Transverse colon (tissue), 4 donors: ENCODE data around the gene SESTD1. TPM values are rescaled to one million over a fixed set of nuclear protein-coding genes. Genes with fewer than 3 reads are reported as not detected.

Source experiments
- DNase-seq: peaks from one replicate; pipeline ENCODE4 v3.0.0-alpha.2; 2019
- H3K27ac ChIP-seq, 4 donors: fragments of 200-600 bp; sonication (generic); 2 replicates each; pipeline ENCODE4 v1.5.1; 2016 to 2018; ENCODE audit warnings: inconsistent platforms in 4 of 4
- H3K27me3 ChIP-seq: fragments of 200-600 bp; sonication (generic); 2 replicates; pipeline ENCODE4 v1.5.1; 2017; ENCODE audit warnings: inconsistent platforms
- H3K36me3 ChIP-seq, 4 donors: fragments of 200-600 bp; sonication (generic); 2 replicates each; pipeline ENCODE4 v1.5.1; 2017 to 2019; ENCODE audit warnings: inconsistent platforms in 4 of 4
- H3K4me1 ChIP-seq, 4 donors: fragments of 200-600 bp; sonication (generic); 2 replicates each; pipeline ENCODE4 v1.5.1; 2017 to 2020; ENCODE audit warnings: inconsistent platforms in 4 of 4
- H3K4me3 ChIP-seq, 4 donors: fragments of 200-600 bp; sonication (generic); 1 replicate in 1 of 4; 2 replicates in 3 of 4; pipeline versions ENCODE4 v1.5.1 to v1.6.1; 2017 to 2019; ENCODE audit warnings: inconsistent platforms in 4 of 4
- H3K9me3 ChIP-seq, 2 donors: fragments of 200-600 bp; sonication (generic); 2 replicates each; pipeline ENCODE4 v1.5.1; 2017 to 2019; ENCODE audit warnings: inconsistent platforms in 2 of 2
- EP300 ChIP-seq: sonication (generic); formaldehyde crosslinking; IDR thresholded peaks from one replicate; pipeline ENCODE4 v1.6.1; 2017; ENCODE audit warnings: antibody characterized with exemption, low read depth
- POLR2A ChIP-seq: fragments of 450-650 bp; IDR thresholded peaks from one replicate; pipeline ENCODE4 v1.6.1; 2016; ENCODE audit warnings: antibody characterized with exemption, mild to moderate bottlenecking, moderate library complexity
- POLR2AphosphoS5 ChIP-seq, 3 donors: sonication (generic); formaldehyde crosslinking; IDR thresholded peaks; one replicate each; pipeline ENCODE4 v1.6.1; 2016; ENCODE audit warnings: antibody characterized with exemption in 3 of 3
- whole genome bisulfite sequencing, 2 donors: methylation state at CpG; one replicate each; pipeline ENCODE4 v1.1.5; 2018; ENCODE audit warnings: low coverage in 1 of 2; 5-methylcytosine and 5-hydroxymethylcytosine counted together
- in situ Hi-C, 4 donors: fragments of 200-750 bp; cut with MboI; loops; one replicate each; pipeline versions ENCODE4 v1.15.0 to v1.15.1; 2017; ENCODE audit warnings: low sequenced_read_pairs in 3 of 4, low pct_ligation_motif_present in 1 of 4, low pct_unique_long_range_greater_than_20kb in 1 of 4
- intact Hi-C: fragments of 100-400 bp; cut with DNase I; formaldehyde crosslinking; loops from one replicate; pipeline ENCODE4 v1.15.1; 2023; ENCODE audit warnings: low total_unique reads
- total RNA-seq, 4 donors: library from RNA; depleted of rRNA; stranded (reverse); fragments of >200 nt; gene quantifications; one replicate each; pipeline ENCODE4 v1.1.0, GENCODE V29; 2016
- TF ChIP-seq, protein P1 (sequence below), 5 experiments: fragments of 200-600 bp in 3 of 5; fragments of 450-650 bp in 2 of 5; sonication (generic) in 3 of 5; IDR thresholded peaks; 1 replicate in 2 of 5; 2 replicates in 3 of 5; pipeline ENCODE4 v1.5.1; 2016 to 2017; ENCODE audit warnings: antibody characterized with exemption in 5 of 5, inconsistent platforms in 3 of 5, mild to moderate bottlenecking in 2 of 5, moderate library complexity in 1 of 5

Gene SESTD1
- total RNA-seq, 4 donors from 2014 or later, result 12.6 to 44.1 (median 22.3) TPM

DNA sequence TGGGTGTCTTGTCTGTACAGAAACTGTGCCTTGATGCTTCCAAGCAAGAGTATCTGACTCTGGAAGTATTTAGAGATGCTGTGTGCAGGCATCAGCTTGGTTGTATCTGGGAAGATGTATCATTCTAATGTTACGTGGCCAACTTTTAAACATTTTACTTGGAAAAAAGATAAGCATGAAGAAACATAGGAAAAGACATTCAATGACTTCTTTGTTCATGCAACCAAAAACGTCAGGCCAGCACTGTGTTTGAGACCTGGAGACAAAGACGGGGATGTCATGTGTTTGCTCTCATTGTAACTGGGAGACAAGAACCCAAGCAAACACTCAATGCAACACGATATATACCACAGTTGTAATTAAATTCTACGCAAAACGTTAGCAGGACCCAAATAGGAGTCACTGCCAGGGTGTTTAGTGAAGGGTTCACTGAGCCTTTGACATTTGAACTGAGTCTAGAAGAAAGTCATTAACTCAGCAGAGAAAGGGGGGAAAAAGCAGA lies 8.9 kb upstream of the SESTD1 start:
- Histone ChIP-seq H3K9me3 (no peaks in the 10 kb centered on the region), H3K27ac (peak overlapping the region in 2 of 4 donors; percentile 45 to 56), H3K4me3 (no peak overlapping the region), H3K27me3 (no peaks in the 10 kb centered on the region), H3K4me1 (peaks cover 5 to 33% (median 8%) of the 10 kb centered on the region in 4 donors), H3K36me3 (no peaks in the 10 kb centered on the region)
- in situ Hi-C loops, result no loop called here
- WGBS, 2 donors, result 82 to 93% methylated on average over 6 of the region's 6 CpGs
- no peak for DNase-seq
- intact Hi-C loops, result no loop called here
- TF ChIP-seq, protein P1, sequence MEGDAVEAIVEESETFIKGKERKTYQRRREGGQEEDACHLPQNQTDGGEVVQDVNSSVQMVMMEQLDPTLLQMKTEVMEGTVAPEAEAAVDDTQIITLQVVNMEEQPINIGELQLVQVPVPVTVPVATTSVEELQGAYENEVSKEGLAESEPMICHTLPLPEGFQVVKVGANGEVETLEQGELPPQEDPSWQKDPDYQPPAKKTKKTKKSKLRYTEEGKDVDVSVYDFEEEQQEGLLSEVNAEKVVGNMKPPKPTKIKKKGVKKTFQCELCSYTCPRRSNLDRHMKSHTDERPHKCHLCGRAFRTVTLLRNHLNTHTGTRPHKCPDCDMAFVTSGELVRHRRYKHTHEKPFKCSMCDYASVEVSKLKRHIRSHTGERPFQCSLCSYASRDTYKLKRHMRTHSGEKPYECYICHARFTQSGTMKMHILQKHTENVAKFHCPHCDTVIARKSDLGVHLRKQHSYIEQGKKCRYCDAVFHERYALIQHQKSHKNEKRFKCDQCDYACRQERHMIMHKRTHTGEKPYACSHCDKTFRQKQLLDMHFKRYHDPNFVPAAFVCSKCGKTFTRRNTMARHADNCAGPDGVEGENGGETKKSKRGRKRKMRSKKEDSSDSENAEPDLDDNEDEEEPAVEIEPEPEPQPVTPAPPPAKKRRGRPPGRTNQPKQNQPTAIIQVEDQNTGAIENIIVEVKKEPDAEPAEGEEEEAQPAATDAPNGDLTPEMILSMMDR (IDR thresholded peaks at IDR 0.05), result no peak
- no peak for TF ChIP-seq EP300
- TF ChIP-seq POLR2AphosphoS5 (IDR thresholded peaks at IDR 0.05), result no peak
- no peak for TF ChIP-seq POLR2A

DNA sequence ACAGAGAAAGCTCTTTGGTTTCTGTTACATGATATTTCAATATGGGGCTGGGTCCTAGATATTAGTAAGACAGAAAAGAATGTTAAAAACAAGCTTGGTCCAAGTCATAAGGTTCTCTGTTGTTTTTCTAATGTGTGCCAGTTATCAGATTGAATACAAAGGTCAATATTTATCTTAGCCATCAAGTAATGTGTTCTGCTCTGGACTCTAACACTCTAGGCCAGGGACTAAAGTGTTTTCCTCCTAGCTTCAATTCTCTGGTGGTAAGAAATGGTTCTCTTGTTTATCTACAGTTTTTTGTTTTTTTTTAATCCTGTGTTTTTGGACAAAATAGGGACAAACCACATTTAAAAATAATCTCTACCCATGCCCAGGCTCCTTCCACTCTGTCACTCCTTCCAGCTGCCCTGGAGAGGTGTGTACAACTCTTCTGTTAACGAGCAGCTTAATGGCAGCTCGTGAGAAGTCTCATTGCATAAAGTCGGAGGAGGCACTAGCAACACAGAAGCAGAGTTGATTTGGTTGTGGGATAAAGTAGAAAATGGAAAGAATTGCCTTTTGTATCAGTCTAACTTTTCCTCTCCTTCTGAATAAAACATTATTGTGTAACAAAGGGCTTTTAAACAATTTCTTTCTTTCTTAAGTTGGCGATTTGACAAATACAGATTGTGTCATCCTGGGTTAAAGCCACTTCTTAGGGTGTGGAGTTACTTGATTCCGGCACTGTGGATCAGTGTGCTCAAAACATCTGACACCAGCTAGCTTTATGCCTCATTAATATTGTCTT lies 8.0 kb upstream of the SESTD1 start:
- Histone ChIP-seq H3K4me1 (peaks cover 5 to 33% (median 8%) of the 10 kb centered on the region in 4 donors), H3K27ac (peak overlapping the region; percentile 45 to 73 (median 54)), H3K4me3 (no peak overlapping the region), H3K9me3 (no peaks in the 10 kb centered on the region), H3K27me3 (no peaks in the 10 kb centered on the region), H3K36me3 (no peaks in the 10 kb centered on the region)
- in situ Hi-C loops, result no loop called here
- no peak for TF ChIP-seq POLR2AphosphoS5 (IDR thresholded peaks at IDR 0.05)
- TF ChIP-seq POLR2A, result no peak
- TF ChIP-seq EP300, result no peak
- TF ChIP-seq, protein P1 (IDR thresholded peaks at IDR 0.05), result no peak
- intact Hi-C loops, result no loop called here
- WGBS, 2 donors, result 33 to 51% methylated on average over 3 to 5 of the region's 5 CpGs
- DNase-seq, result no peak

DNA sequence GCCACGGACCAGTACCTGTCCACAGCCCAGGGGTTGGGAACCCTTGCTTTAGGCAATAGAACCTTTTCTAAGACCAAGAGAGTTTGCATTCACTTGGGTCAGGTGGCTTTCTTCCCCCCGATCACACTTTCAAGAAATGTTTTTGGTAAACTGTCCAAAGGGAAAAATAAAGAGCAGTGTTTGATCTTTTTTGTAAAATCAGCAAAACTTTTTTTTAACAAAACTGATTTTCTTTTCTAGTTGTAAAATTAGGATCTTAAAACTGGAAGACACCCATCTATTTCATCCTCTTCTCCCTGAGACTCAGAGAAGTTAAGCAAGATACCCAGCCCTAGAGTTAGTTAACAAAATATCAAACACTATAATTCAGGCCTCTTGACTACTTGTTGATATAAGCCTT lies 6.1 kb upstream of the SESTD1 start:
- 86 to 100% methylated on average over 1 to 2 of the region's 2 CpGs for WGBS, 2 donors
- no peak for DNase-seq
- Histone ChIP-seq H3K9me3 (no peaks in the 10 kb centered on the region), H3K27ac (no peak overlapping the region), H3K4me3 (no peak overlapping the region), H3K27me3 (no peaks in the 10 kb centered on the region), H3K4me1 (peaks cover 5 to 30% (median 7%) of the 10 kb centered on the region in 4 donors), H3K36me3 (no peaks in the 10 kb centered on the region)
- intact Hi-C loops, result no loop called here
- in situ Hi-C loops, result no loop called here
- no peak for TF ChIP-seq EP300
- TF ChIP-seq POLR2AphosphoS5 (IDR thresholded peaks at IDR 0.05), result no peak
- no peak for TF ChIP-seq POLR2A
- TF ChIP-seq, protein P1 (IDR thresholded peaks at IDR 0.05), result no peak

DNA sequence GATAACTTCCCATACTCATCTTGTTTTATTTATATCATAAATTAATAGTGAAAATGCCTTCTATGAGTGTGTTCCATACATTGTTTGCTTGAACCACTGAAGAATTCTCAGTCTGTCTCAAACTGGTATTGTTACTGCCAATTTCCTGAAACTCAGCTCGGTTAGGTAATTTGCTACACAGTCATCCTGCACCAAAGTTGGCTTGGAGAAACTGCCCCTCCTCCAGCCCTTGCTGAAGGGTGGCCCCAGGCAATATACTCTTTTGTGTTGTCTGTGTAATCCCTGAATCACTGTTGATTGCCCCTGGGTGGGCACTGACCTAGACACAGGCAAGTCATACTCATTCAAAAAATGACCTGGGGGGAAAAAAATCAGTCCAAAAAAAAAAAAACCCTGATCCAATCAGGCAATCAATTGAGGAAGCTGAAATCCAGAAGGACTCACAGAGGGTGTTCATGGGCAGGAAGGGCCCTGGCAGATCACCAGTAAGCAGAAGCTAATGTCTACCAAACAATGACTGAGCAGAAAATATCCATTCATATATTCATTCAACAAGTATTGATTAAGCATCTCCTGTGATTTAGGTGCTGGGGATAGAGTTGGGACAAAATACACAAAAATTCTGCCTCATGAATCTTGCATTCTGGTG lies 3.8 kb upstream of the SESTD1 start:
- no peak overlapping the region for H3K27ac ChIP-seq
- H3K4me3 ChIP-seq, result no peak overlapping the region
- H3K4me1 ChIP-seq, result peaks cover 0 to 24% (median 8%) of the 10 kb centered on the region in 4 donors
- in situ Hi-C loops (no loop called here), intact Hi-C loops (no loop called here)
- H3K9me3 ChIP-seq, result no peaks in the 10 kb centered on the region
- no peak for TF ChIP-seq POLR2A
- no peak for DNase-seq
- H3K27me3 ChIP-seq, result no peaks in the 10 kb centered on the region
- no peaks in the 10 kb centered on the region for H3K36me3 ChIP-seq
- whole genome bisulfite sequencing, 2 donors, result 24% methylated on average over 1 of the region's 1 CpG; no CpG with 5 or more reads in 1 of the 2 donors
